Measurements from ENCODE around the gene UBR4.

The UBR4 gene

DNA sequence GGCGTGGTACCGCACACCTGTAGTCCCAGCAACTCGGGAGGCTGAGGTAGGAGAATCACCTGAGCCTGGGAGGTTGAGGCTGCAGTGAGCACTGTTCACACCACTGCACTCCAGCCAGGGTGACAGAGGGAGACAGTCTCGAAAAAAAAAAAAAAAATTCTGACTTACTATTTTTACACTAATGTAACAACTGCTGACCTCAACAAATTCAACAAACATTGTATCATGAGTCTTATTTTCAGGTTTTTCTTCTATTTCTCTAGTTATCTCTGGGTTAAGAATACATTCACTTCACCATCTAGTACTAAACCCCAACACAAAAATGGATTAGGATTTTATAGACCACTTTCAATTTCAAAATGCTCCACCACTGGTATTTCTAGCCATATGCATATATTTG, 72.9 kb downstream of the UBR4 start:
- DNase-seq = no peak

GRCh38 chr1:19133360-19133759, 76.7 kb downstream of the UBR4 start:
- DNase-seq = no peak

DNA sequence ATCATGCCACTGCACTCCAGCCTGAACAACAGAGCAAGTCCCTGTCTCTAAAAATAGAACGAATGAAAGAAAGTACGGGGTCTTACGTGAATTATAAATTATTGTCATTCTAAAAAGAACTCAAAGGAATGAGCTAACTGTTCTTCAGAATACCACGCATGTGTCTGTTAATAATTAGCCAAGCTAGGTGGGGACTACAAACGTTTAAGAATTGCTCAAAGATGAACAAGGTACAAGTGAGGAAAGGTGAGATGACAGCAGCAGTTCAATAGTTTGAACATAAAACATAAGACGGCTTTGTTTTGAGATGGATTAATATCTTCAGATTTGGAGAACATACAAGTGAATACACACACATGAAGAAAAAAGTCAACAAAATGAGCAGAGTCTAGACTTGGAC, 79.6 kb downstream of the UBR4 start:
- no peak for DNase-seq

- no peak for DNase-seq
These were observed 81.0 kb downstream of the UBR4 start for GRCh38 chr1:19128968-19129514.

GRCh38 chr1:19124273-19124672, 85.8 kb downstream of the UBR4 start:
- no peak for DNase-seq

- DNase-seq = no peak
These were observed 86.2 kb downstream of the UBR4 start for GRCh38 chr1:19123837-19124236.

- no peak for DNase-seq
These were observed 87.4 kb downstream of the UBR4 start for GRCh38 chr1:19122668-19123067.

GRCh38 chr1:19121192-19121591, 88.9 kb downstream of the UBR4 start:
- no peak for DNase-seq

GRCh38 chr1:19120070-19120469, 90.0 kb downstream of the UBR4 start:
- no peak for DNase-seq

- no peak for DNase-seq
These were observed 94.8 kb downstream of the UBR4 start for GRCh38 chr1:19115082-19115808.

GRCh38 chr1:19113697-19114092, 96.4 kb downstream of the UBR4 start:
- DNase-seq = peak; percentile 4

- DNase-seq = no peak
These were observed 97.0 kb downstream of the UBR4 start for GRCh38 chr1:19112891-19113696.

DNA sequence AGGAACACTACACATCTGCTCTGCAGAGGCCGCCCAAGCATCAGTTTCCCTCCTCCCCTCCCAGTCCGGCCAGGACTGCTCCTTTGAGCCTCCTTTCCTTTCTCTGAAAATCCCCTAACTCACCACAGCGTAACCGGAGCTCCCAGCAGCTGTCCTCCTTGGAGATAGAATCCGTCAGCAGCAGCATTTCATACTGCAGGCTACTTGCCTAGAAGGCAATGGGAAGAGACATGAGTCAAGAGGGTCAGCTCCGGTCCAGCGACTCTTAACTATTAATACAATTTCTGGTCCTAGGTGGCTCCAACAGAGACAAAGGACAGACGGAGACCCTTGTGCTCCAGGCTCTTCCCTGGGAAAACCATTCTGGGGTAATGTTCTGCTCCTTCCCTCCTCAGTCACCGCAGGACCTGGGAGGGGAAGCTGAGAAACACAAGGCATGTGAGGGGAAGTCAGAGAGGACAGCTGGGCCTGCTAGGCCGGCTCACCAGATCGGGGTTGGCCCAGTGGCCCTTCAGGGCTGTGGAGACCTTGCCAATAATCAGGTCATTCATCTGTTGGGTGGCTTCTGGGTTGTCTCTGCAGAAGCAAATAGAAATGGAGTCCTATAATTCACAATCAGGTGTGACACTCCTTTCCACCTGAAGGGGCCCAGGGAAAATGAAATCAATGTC, 99.7 kb downstream of the UBR4 start:
- DNase-seq = no peak

- DNase-seq = no peak
These were observed 100.5 kb downstream of the UBR4 start for GRCh38 chr1:19109545-19109944.

DNA sequence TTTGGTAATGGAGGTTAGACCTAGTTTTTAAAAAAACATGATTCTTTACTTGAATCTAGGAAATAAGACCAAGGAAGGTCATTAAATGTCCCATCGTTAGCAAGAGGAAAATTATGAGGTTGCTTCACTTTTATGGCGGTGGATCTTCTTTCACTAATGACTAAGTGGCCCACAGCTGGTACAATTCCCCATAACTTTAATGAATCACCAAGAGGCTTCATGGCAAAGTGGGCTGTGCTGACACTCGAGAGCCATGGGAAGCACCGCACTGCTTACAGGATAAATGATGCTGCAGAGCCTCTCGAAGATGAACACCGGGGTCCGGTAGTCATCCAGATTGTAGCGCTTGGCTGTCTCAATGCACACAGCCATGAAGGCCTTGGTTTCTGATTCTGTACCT, 108.8 kb downstream of the UBR4 start:
- no peak for DNase-seq

- no peak for DNase-seq
These were observed 110.0 kb downstream of the UBR4 start for GRCh38 chr1:19100028-19100427.

DNA sequence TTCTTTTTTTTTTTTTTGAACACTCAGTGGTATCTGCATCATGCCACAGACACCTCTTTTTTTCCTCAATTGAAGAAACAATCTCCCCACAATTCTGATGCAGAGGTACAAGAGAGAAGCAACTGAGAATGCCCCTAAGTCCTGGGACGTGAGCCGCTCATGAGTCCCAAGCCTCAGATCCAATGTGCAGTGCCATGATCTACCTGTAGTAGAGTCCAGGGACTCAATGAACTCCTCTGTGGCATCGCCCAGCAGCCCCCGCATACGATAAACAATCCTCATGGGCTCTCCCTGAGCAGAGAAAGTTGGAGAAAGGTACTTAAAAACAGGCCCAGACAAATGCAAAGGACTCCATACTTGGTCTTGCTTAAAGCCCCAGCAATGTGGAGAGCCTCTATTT, 113.1 kb downstream of the UBR4 start:
- DNase-seq = no peak

DNA sequence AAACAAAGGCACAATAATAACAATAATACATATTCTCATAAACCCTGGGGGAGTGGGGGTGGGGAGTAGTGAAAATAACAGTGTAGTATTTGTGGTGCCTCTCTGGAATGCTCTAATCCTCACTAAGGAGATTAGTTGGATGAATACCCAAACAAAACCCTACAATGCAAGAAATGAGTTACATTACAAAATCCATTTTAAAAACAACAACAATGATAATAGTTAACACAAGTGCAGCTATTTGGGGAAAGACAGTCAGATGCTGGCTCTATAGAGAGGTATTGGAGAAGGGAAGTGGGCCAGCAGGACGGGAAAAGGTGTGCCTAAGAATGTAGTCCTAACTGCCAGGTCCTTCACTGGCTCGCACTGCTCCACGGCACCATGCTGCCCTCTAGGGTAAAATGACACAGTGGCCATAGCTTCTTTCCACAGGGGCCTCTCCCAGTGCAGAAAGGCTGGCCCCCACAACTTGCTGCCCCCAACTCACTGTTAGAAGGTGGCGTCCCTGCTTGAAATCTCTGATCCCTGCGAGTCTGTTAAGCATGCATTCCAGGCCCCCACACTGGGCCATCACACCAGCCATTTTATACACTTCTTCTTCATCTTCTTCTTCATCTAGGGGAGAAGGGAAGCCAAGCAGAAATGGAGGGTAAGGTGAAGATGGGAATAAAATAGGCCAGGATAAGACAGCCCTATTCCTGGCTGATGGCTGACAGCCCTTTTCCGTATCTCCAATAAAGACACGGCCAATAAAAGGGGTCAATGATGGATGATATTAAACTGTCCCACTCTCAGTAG, 113.8 kb downstream of the UBR4 start:
- DNase-seq = no peak

GRCh38 chr1:19091196-19091953, 118.7 kb downstream of the UBR4 start:
- no peak for DNase-seq

GRCh38 chr1:19089524-19089923, 120.5 kb downstream of the UBR4 start:
- DNase-seq = no peak

- no peak for DNase-seq
These were observed 121.2 kb downstream of the UBR4 start for GRCh38 chr1:19088717-19089442.

Measured in KG1 (cell line).